ENCODE data around the gene STRN. TPM values are rescaled to one million over a fixed set of nuclear protein-coding genes. Genes with fewer than 3 reads are reported as not detected.

STRN gene
- 10 to 100 TPM; 23.6 to 30.6 (median 25.3) TPM for total RNA-seq

GRCh38 chr2:36966370-36967235 is at the start of gene STRN:
Gene STRN (minus strand): TSS chr2:36966536. CDS start chr2:36966463, 73 bp downstream.
- TF ChIP-seq, protein P1, sequence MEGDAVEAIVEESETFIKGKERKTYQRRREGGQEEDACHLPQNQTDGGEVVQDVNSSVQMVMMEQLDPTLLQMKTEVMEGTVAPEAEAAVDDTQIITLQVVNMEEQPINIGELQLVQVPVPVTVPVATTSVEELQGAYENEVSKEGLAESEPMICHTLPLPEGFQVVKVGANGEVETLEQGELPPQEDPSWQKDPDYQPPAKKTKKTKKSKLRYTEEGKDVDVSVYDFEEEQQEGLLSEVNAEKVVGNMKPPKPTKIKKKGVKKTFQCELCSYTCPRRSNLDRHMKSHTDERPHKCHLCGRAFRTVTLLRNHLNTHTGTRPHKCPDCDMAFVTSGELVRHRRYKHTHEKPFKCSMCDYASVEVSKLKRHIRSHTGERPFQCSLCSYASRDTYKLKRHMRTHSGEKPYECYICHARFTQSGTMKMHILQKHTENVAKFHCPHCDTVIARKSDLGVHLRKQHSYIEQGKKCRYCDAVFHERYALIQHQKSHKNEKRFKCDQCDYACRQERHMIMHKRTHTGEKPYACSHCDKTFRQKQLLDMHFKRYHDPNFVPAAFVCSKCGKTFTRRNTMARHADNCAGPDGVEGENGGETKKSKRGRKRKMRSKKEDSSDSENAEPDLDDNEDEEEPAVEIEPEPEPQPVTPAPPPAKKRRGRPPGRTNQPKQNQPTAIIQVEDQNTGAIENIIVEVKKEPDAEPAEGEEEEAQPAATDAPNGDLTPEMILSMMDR (IDR thresholded peaks at IDR 0.05), result no peak
- TF ChIP-seq POLR2AphosphoS5 (IDR thresholded peaks at IDR 0.05), result peak; percentile 90 to 95 (median 91)
- peak; percentile 95 for TF ChIP-seq POLR2A (IDR thresholded peaks at IDR 0.05)

DNA sequence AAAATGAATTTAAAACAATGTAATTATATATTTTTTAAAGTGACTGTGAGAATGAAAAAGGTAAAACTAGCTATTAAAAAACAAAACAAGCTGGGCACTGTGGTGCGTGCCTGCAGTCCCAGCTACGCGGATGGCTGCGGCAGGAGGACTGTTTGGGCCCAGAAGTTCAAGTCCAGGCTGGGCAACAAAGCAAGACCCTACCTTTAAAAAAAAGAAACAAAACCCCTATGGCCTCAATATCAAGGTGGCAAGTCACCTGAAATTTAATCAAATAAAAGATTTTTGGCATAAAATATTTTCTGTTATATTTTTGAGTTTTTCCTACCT is 46.9 kb upstream of the STRN start:
- in situ Hi-C loops (cut with MboI; ENCODE audit: low pct_ligation_motif_present in 1 of 4, low pct_unique_long_range_greater_than_20kb in 1 of 4, low sequenced_read_pairs in 3 of 4), result loop anchor here in 2 of 4 donors (25.0 kb wide), 1 partner anchor 226 kb away; no protein-coding TSS in a partner anchor
- H3K36me3 ChIP-seq, result peaks cover 0 to 75% (median 20%) of the 10 kb centered on the region in 4 donors
- DNase-seq, result no peak
- no peak overlapping the region for H3K4me3 ChIP-seq
- no peak overlapping the region for H3K27ac ChIP-seq
- H3K9me3 ChIP-seq, result no peaks in the 10 kb centered on the region
- H3K4me1 ChIP-seq, result no peaks in the 10 kb centered on the region
- TF ChIP-seq POLR2AphosphoS5 (IDR thresholded peaks at IDR 0.05), result no peak
- TF ChIP-seq EP300 (IDR thresholded peaks at IDR 0.05; ENCODE audit: low read depth), result no peak
- H3K27me3 ChIP-seq, result no peaks in the 10 kb centered on the region
- intact Hi-C loops (cut with DNase I; ENCODE audit: low total_unique reads), result no loop called here
- 92 to 98% methylated on average over 4 of the region's 4 CpGs for WGBS, 2 donors (ENCODE audit: low coverage in 1 of 2)

More at GRCh38 chr2:36966370-36967235, at the start of gene STRN:
- Histone ChIP-seq H3K36me3 (no peaks in the 10 kb centered on the region), H3K27me3 (no peaks in the 10 kb centered on the region), H3K27ac (peak within 1 kb of the TSS; percentile 94 to 99 (median 98)), H3K4me3 (peak within 1 kb of the TSS; percentile 59 to 100 (median 94)), H3K9me3 (no peaks in the 10 kb centered on the region), H3K4me1 (peaks cover 0 to 54% (median 20%) of the 10 kb centered on the region in 4 donors)
- intact Hi-C loops (cut with DNase I; ENCODE audit: low total_unique reads) (no loop called here), in situ Hi-C loops (cut with MboI; ENCODE audit: low pct_ligation_motif_present in 1 of 4, low pct_unique_long_range_greater_than_20kb in 1 of 4, low sequenced_read_pairs in 3 of 4) (no loop called here)
- 0% methylated on average over 65 of the region's 91 CpGs; no CpG with 5 or more reads in 1 of the 2 donors for WGBS, 2 donors (ENCODE audit: low coverage in 1 of 2)
- DNase-seq, result peak; percentile 98

DNA sequence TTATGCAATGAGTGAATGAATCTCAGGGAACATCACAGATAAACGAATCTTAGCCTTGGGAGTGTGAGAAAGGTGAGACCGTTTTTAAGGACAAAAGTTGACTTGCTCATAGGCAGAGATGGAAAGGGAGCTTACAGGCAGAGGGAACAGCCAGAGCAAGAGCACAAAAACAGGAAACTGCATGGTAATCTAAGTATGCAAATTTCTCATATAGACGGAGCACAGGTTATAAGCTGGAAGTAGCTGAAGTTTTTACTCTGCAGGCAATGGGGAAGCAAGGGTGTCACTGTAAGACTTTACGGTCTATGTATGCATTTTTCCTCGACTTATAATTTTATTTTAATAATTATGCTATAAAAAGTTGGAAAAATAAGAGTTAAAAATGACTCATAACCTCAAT is 44.8 kb upstream of the STRN start:
- DNase-seq, result no peak
- in situ Hi-C loops (cut with MboI; ENCODE audit: low pct_ligation_motif_present in 1 of 4, low pct_unique_long_range_greater_than_20kb in 1 of 4, low sequenced_read_pairs in 3 of 4) (loop anchor here in 2 of 4 donors (25.0 kb wide), 1 partner anchor 224 kb away; no protein-coding TSS in a partner anchor), intact Hi-C loops (cut with DNase I; ENCODE audit: low total_unique reads) (no loop called here)
- no peak overlapping the region for H3K4me3 ChIP-seq
- H3K9me3 ChIP-seq, result no peaks in the 10 kb centered on the region
- H3K36me3 ChIP-seq, result peaks cover 0 to 66% (median 16%) of the 10 kb centered on the region in 4 donors
- no peaks in the 10 kb centered on the region for H3K4me1 ChIP-seq
- H3K27ac ChIP-seq, result no peak overlapping the region
- H3K27me3 ChIP-seq, result no peaks in the 10 kb centered on the region
- 66 to 81% methylated on average over 5 of the region's 5 CpGs for WGBS, 2 donors (ENCODE audit: low coverage in 1 of 2)
- TF ChIP-seq, protein P1 (IDR thresholded peaks at IDR 0.05), result no peak
- TF ChIP-seq EP300 (IDR thresholded peaks at IDR 0.05; ENCODE audit: low read depth) (no peak), POLR2AphosphoS5 (IDR thresholded peaks at IDR 0.05) (no peak), POLR2A (IDR thresholded peaks at IDR 0.05) (no peak)

DNA sequence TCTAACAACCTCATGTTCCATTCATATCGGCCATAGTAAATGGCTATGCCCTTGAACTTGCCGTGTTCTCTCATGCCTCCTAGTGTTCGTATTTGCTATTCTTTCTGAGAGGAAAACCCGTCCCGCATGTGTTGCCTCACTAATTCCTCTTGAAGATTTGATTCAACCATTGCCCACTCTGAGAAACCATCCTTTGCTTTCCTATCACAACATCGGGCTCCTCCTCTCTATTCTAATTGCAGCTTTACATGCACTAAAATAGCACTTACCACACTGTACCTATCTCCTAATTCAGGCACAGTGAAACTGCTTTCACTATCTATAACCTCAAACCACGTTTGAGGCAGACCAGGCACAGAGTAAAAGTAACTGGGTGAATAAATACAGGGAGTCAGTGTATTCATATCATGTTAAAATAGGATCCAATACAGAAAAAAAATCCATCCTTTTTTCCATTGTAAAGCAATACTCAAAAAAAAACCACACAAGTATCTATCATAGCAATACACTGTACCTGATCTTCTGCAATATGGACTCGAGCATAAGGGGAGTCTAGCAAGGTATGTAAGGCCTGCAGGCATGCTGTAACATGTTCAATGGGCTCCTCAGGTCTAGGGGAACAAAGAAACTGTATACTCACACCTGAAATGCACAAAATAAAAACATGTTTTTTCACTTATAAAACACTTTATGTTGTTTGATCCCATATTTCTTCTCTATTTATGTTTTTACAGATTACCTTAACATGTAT is 39.0 kb upstream of the STRN start:
- in situ Hi-C loops (cut with MboI; ENCODE audit: low pct_ligation_motif_present in 1 of 4, low pct_unique_long_range_greater_than_20kb in 1 of 4, low sequenced_read_pairs in 3 of 4), result loop anchor here in 3 of 4 donors (10.0 to 25.0 kb wide), 2 partner anchors 218 to 220 kb away; no protein-coding TSS in a partner anchor

More for the DNA sequence above, 39.0 kb upstream of the STRN start:
- Histone ChIP-seq H3K27ac (peak overlapping the region in 1 of 4 donors; percentile 10), H3K27me3 (no peaks in the 10 kb centered on the region), H3K4me3 (no peak overlapping the region), H3K36me3 (peaks cover 0 to 42% (median 18%) of the 10 kb centered on the region in 4 donors), H3K9me3 (no peaks in the 10 kb centered on the region), H3K4me1 (peaks cover 0 to 15% (median 6%) of the 10 kb centered on the region in 4 donors)
- intact Hi-C loops (cut with DNase I; ENCODE audit: low total_unique reads), result no loop called here
- DNase-seq, result peak; percentile 21
- no peak for TF ChIP-seq POLR2A (IDR thresholded peaks at IDR 0.05)
- no peak for TF ChIP-seq EP300 (IDR thresholded peaks at IDR 0.05; ENCODE audit: low read depth)
- TF ChIP-seq, protein P1 (IDR thresholded peaks at IDR 0.05), result peak; percentile 46 to 64 (median 59)
- no peak for TF ChIP-seq POLR2AphosphoS5 (IDR thresholded peaks at IDR 0.05)
- 30 to 44% methylated on average over 7 to 8 of the region's 8 CpGs for WGBS, 2 donors (ENCODE audit: low coverage in 1 of 2)
